HG02943 (cell line): ENCODE results near the gene ANAPC16.
A peak's percentile ranks its signal among the peaks of the same experiment; 100 is the strongest.
"Not testable (repeated sequence)": the region's sequence is repeated elsewhere in the genome, so short reads cannot be mapped to it uniquely, and the experiment has no call there.

ENCODE experiments used
- ATAC-seq: cut with Tn5 transposase; IDR thresholded peaks from one replicate; pipeline ENCODE4 v1.9.1; 2021; ENCODE audit warnings: mild to moderate bottlenecking, low read depth, moderate library complexity; ENCODE audit not compliant: unreplicated experiment

The ANAPC16 gene

DNA sequence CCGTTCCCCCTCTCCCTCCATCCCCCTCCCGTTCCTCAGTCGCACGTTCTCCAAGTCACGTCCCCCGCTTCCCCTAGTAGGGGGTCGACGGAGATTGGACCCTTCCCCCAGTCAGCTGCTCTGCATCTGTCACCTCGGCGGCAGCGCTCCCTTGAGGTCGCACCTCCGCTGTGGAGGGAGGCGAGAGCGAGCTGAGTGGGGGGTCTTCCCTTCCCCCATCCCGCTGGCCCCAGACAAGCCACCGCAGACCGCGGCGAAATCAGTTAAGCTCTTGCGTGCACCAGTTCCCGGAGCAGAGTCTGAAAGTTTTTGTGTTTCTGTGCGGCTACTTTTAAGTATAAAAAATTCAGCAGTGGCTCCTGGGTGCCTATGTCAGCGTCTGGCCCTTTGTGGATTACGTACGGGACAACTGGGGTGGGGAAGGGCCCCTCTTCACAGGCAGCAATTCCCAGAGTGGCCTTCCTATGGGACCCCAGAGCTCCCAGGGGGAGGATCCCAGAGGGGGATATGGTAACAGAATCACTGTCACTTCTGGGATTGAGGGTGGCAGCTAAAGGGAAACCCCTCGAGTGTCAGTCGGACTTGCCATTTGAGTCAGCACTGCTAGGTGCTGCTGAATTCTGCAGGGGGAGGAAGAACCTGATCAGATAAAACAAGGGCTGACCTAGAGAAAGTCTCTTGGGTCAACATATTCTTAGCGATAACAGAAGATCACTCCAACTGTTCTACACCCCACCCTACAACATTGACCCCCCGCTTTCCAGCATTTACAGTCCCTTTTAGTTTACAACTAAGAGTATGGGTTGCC is 45.4 kb downstream of the ANAPC16 start:
- peak; percentile 59 for ATAC-seq

DNA sequence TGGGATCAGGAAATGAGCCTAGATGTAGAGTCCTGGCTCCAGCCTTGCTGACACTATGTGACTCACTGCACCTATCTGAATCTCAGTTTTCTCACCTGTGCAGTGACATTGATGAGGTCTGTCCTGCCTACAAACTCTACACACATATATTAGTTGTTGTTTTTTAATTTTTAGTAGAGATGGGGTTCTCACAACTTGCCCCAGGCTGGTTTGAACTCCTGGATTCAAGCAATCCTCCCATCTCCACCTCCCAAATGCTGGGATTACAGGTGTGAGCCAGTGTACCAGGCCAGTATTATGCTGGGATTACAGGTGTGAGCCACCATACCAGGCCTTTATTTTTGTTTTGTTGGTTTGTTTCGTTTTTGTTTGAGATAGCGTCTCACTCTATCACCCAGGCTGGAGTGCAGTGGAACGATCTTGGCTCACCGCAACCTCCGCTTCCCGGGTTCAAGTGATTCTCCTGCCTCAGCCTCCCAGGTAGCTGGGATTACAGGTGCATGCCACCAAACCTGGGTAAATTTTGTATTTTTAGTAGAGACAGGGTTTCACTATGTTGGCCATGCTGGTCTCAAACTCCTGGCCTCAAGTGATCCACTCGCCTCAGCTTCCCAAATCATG is 46.1 kb downstream of the ANAPC16 start:
- peak; percentile 10 for ATAC-seq

DNA sequence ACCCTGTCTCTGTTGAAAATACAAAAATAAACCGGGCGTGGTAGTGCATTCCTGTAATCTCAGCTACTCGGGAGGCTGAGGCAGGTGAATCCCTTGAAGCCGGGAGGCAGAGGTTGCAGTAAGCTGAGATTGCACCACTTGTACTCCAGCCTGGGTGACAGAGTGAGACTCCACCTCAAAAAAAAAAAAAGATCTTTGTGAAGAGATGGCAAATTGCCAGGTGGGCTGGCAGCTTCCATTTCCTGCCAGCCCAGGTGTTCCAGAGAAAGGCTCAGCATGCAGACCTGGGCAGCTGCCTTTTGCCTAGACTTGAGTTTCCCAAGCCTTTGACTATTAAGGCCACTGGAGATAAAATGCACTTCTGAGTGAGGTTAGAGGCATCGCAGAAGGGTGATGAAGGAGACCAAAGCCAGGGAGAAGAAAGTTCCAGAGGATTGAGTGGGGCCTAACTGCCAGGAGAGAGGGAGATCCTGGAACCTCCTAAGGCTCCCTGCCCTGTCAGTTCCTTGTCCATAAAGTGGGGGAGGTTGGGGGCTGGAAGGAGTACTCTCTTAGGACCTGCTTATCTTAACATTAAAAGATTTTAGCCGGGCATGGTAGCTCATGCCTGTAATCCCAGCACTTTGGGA is 47.9 kb downstream of the ANAPC16 start:
- no peak for ATAC-seq

DNA sequence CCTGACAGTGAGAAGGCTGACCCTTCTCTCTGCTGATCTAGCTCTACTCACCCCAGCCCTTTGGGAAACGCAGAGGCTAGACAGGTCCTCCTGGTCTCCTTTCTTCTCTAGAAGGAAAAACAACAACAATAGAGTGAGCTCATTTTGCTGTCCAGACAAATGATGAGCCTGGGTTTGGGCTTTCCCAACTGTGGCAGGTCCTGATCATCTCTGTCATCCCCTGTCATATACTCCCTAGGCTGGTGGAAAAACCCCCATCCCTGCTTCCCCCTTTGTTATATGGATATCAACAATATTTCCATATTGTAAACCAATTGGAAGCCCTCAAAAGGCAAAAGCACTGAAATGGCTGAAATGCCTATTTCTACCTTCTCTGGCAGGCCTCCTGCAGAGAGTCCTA is 48.7 kb downstream of the ANAPC16 start:
- ATAC-seq: no peak

DNA sequence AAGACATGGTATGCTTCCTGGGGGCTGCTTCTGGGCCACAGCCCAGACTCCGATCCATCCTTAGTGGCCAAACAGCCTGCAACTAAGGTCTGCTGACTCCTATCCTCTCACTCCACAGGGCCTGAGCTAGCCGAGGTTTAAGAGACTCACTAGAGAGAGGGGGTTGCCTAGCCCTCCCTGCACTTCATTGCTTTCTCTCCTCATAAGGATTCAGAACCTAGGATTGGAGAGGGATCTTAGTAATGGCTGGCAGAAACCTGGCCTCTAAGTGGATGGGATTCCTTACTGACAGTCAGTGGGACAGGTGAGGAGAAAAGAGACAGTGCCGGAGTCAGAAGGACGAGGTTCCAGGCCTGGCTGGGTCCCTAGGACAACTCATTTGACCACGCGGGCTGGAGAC is 49.7 kb downstream of the ANAPC16 start:
- no peak for ATAC-seq

DNA sequence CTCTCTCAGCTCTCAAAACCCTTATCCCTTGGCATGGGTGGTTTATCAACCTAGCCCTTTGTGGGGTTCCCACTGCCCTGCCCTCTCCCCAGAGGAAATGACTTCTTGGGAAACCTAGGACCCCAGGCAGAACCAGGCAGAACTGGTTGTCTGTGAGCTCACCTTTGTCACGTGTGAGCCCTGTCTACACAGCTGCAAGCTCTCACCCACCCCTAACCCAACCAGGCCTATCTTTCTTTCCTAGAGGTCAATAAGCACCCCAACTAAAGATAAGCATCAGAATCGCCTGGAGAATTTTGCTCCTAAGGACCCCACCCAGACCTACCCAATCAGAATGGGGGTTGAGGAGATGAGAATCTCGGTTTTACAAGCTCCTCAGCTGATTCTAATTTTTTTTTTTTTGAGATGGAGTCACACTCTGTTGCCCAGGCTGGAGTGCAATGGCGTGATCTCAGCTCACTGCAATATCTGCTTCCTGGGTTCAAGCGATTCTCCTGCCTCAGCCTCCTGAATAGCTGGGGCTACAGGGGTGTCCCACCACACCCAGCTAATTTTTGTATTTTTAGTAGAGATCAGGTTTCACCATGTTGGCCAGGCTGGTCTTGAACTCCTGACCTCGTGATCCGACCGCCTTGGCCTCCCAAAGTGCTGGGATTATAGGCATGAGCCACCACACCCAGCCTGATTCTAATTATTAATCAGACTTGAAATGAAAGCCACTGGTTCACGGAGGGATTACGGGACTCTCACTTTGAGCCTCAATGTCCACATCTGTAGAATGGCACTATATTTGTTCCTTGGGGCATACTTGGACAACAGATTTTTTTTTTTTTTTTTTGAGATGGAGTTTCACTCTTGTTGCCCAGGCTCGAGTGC is 50.4 kb downstream of the ANAPC16 start:
- ATAC-seq: no peak

DNA sequence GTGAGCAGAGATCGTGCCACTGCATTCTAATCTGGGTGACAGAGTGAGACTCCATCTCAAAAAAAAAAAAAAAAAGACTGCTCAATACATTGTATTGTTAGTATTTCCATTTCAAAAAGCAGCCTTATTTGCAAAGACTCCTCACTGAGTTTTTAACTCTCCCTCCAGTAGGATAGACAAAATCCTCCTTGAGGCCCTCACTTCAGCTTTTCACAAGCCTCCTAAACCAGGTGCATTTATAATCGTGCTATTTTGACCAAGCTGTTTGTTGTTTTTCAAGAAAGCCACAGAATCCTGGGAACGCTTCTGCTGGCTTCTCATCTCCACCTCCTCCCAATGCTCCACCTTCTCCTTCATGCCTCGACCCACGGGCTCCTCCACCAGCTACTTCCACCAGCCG is 51.6 kb downstream of the ANAPC16 start:
- no peak for ATAC-seq

DNA sequence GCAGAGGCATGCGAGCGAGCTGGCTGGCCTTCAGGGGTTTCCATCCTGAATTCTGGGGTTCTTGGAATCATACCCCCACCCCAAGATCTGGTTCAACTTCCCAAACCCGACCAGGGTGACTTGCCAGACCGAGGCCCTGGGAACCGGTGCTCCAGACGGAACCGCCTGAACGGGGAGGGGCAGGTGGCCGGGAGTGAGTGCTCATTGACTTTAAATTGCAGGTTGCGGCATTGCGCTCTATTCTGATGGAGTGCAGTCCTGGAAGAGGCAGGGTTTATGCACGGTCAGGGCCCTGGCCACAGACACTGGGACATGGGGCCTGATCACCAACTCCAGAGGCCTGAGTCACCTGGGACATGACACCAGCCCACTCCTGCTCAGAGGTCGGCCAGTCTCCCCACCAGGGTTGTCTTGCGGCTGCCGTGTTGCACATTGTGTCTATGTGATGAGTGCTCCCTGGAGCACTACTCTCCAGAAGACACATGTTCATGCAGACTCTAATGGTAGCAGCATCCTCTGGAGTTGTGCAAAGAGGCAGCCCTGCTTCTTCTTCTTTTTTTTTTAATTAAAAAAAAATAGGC is 52.1 kb downstream of the ANAPC16 start:
- no peak for ATAC-seq

DNA sequence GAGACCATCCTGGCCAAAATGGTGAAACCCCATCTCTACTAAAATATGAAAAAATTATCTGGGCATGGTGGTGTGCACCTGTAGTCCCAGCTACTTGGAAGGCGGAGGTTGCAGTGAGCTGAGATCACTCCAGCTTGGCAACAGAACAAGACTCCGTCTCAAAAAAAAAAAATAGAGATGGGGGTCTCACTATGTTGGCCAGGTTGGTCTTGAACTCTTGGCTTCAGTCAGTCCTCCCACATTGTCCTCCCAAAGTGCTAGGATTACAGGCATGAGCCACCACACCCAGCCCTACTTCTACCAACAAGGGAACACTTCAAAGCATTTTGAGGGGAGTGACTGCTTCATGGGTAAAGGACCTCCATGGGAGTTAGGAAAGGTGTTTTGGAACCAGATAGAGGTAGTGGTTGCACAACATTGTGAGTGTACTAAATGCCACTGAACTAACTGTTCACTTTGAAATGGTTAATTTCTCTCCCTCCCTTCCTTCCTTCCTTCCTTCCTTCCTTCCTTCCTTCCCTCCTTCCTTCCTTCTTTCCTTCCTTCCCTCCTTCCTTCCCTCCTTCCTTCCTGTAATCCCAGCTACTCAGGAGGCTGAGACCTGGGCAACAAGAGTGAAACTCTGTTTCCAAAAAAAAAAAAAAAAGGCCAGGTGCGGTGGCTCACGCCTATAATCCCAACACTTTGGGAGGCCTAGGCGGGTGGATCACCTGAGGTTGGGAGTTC is 52.8 kb downstream of the ANAPC16 start:
- ATAC-seq: not testable (repeated sequence)

DNA sequence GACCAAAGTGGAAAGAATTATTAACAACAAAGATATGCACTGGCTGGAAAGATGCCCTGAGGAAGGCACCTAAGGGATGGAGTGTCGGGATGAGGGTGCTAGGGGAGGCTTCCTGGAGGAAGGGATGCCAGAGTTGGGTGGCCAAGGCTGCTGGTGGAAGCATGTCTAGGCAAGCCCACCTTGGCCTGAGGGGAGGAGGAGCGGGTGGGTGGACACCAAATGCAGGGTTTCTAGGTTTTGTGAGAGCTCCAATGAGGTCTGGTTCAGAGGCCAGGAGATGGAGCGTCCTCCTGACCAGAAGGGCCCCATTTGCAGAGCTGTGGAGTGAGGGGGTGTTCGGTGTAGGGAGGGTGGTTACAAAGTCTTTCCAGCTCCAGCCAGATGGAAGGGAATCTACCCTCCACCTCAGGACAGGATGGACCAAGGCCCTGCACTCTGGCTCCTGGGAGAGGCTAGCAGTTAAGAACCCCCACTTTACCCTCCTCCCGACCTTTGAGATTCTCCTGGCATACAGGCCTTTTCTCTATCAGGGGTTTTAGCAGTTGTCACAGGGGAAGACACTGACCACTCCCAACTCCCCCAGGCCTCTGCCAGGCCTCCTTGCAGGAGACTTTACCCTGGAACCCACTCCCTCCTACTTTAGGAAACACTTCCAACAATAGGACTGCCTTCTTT is 54.9 kb downstream of the ANAPC16 start:
- ATAC-seq: no peak

DNA sequence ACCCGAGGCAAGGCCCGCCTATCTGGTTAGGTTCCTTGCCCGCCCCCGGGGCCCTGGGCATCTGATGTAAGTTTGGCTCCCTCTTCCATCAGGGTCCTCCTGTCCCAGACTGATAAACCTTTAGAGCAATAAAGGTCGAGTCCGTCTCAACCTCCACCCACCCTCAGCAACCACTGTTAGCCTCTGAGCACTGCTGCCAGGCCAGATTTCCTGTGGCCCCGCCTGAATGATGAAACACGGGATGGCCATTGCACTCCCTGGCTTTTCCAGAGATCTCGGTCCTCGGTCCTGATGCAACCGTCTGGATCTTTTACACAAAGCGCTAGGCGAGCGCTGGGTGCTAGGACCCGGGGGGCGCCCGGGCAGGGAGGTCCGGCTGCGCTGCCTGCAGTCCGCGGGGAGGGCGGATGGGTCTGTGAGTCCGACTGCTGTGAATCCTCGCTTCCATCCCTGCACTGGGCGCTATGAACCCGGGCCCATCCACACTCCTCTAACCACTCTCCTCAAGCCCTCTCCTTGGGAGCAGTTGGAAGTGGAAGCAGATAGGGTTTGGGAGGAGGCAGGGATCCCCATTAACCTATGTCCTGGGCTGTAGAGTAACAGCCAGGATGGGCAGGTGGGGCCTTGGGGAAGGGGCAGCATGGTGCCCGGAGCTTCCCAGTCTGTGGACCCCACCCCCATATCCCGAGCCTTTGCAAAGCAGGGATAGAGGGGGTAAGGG is 57.0 kb downstream of the ANAPC16 start:
- peak; percentile 37 for ATAC-seq

DNA sequence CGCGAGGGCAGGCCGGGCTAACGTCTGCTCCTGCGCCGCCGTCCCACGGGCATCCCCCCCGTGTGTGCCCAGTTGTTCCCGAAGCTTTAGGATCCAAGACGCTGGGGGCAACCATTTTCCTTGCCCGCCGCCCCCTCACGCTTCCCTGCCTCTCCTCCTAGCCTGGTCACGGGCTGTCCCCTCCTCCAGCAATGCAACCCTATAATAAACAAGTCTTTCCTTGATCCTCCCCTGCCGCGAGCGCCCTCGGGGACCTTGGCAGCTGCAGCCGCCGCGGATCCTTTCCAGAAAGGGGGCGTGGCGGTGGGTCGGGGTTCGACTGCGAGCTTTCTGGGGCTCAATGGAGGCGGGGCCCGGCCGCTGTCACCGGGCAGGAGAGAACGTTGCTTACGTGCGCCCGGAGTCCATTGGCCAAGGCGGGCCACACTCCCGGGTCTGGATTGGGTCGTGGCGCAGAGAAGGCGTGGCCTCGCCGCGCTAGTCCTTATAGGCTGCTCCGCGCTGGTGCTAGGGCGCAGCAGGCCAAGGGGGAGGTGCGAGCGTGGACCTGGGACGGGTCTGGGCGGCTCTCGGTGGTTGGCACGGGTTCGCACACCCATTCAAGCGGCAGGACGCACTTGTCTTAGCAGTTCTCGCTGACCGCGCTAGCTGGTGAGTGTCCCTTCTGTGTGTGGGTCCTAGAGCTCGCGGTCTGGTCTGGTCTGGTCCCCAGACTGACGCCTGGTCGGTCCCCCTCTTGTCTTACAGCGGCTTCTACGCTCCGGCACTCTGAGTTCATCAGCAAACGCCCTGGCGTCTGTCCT is 57.8 kb downstream of the ANAPC16 start, which contains the start of gene DDIT4:
TSS of gene DDIT4 (plus strand) at position 515 of the 803 bp plus-strand sequence. CDS start 293 bp downstream, outside the sequence.
- peak; percentile 81 for ATAC-seq

DNA sequence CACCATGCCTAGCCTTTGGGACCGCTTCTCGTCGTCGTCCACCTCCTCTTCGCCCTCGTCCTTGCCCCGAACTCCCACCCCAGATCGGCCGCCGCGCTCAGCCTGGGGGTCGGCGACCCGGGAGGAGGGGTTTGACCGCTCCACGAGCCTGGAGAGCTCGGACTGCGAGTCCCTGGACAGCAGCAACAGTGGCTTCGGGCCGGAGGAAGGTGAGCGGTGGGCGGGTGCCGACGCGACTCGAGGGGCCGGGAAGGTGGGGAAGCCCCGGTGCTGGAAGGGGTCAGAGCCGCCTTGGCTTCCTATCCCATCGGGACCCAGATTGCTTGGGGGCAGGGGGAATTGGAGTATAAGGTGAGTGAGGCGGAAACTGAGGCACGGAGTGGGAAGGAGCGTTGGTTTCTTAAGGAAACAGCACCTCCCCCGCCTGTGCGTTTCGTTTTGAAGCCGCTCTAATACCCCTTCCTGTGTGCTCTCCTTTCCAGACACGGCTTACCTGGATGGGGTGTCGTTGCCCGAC is 58.5 kb downstream of the ANAPC16 start:
- ATAC-seq: no peak

DNA sequence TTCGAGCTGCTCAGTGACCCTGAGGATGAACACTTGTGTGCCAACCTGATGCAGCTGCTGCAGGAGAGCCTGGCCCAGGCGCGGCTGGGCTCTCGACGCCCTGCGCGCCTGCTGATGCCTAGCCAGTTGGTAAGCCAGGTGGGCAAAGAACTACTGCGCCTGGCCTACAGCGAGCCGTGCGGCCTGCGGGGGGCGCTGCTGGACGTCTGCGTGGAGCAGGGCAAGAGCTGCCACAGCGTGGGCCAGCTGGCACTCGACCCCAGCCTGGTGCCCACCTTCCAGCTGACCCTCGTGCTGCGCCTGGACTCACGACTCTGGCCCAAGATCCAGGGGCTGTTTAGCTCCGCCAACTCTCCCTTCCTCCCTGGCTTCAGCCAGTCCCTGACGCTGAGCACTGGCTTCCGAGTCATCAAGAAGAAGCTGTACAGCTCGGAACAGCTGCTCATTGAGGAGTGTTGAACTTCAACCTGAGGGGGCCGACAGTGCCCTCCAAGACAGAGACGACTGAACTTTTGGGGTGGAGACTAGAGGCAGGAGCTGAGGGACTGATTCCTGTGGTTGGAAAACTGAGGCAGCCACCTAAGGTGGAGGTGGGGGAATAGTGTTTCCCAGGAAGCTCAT is 59.0 kb downstream of the ANAPC16 start:
- no peak for ATAC-seq

DNA sequence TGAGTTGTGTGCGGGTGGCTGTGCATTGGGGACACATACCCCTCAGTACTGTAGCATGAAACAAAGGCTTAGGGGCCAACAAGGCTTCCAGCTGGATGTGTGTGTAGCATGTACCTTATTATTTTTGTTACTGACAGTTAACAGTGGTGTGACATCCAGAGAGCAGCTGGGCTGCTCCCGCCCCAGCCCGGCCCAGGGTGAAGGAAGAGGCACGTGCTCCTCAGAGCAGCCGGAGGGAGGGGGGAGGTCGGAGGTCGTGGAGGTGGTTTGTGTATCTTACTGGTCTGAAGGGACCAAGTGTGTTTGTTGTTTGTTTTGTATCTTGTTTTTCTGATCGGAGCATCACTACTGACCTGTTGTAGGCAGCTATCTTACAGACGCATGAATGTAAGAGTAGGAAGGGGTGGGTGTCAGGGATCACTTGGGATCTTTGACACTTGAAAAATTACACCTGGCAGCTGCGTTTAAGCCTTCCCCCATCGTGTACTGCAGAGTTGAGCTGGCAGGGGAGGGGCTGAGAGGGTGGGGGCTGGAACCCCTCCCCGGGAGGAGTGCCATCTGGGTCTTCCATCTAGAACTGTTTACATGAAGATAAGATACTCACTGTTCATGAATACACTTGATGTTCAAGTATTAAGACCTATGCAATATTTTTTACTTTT is 59.7 kb downstream of the ANAPC16 start:
- ATAC-seq: no peak

DNA sequence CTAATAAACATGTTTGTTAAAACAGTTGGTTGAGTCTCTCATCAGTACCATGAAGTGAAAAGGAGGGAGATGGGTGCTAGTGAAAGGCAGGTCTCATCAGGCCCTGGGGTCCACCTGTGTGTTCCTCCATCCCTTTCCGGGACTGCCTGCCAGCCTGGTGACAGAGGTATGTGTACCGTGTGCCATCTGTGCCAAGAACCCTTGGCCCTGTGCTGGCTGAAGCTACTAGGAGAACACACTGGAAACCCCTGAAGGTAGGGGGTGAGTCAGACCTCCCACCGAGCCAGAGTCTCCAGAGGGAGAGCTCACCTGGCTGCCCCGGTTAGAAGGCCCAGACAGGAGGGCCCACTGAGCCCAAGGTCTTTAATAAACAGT is 60.2 kb downstream of the ANAPC16 start:
- no peak for ATAC-seq
